ENCODE measurements around the gene CEP63. TPM values are rescaled to one million over a fixed set of nuclear protein-coding genes. Genes with fewer than 3 reads are reported as not detected.
A peak's percentile ranks its signal among the peaks of the same experiment; 100 is the strongest.

Gene CEP63
- total RNA-seq (2014; rRNA removed; shearing (Covaris generic)) = 22.8 and 36.1 TPM in 2 replicates

GRCh38 chr3:134485718-134486576, at the start of gene CEP63, which contains the start of gene ANAPC13:
CEP63 (plus strand) TSS chr3:134486057; CDS start chr3:134495321, 9,264 bp downstream.
ANAPC13 (minus strand) TSS chr3:134485985; CDS start chr3:134482904, 3,081 bp downstream.
- Histone ChIP-seq H3K4me3 (peak within 1 kb of the TSS; percentile 86), H3K9me3 (replicated peaks) (no peaks in the 10 kb centered on the region), H3K27ac (peak within 1 kb of the TSS; percentile 94), H3K4me1 (peaks cover 4% of the 10 kb centered on the region; the same call in 1 of the 2 replicates), H3K36me3 (peaks cover 12% of the 10 kb centered on the region; the same call in 1 of the 2 replicates), H3K27me3 (no peaks in the 10 kb centered on the region)
- DNase-seq = peak; percentile 98

DNA sequence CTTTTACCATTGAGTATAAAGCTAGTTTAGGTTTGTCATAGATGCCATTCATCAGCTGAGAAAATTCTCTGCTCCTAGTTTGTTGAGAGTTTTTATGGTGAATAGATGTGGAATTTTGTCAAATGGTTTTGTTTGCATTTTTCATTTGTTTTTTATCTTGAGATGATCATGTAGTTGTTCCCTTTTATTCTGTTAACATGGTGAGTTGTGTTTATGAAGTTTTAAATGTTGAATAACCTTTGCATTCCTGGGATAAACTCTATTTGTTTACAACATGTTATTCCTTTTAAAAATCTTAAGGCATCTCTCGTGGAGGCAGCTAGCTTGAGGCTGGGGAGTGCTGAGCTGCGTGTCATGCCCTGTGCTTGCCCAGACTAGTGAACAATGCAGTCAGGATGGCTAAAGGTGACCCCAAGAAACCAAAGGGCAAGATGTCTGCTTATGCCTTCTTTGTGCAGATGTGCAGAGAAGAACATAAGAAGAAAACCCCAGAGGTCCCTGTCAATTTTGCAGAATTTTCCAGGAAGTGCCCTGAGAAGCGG, 48.6 kb upstream of the CEP63 start:
- peaks cover 4% of the 10 kb centered on the region for H3K27me3 ChIP-seq
- H3K4me3 ChIP-seq = no peak overlapping the region
- H3K4me1 ChIP-seq = no peaks in the 10 kb centered on the region
- no peaks in the 10 kb centered on the region for H3K36me3 ChIP-seq
- no peaks in the 10 kb centered on the region for H3K9me3 ChIP-seq (replicated peaks)
- no peak overlapping the region for H3K27ac ChIP-seq
- no peak for DNase-seq

DNA sequence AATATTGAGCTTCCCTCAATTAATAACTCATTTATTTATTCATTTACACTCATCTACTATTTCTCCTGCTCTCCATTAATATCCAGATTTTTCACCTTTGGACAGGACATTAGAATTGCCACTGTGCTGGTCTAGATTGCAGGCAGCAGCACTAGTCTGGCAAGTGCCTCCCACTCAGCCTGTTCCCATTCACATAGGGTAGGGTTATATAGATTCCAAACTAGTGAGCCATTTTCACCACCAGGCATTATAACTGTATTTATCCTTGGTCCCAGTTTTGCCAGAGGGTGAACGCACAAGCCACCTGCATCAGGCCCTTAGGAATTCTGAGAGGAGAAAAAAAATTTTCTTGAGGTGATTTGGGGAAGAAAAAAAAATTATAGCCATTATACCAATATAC, 44.5 kb upstream of the CEP63 start:
- Histone ChIP-seq H3K27ac (no peak overlapping the region), H3K4me3 (no peak overlapping the region), H3K4me1 (no peaks in the 10 kb centered on the region; the same call in 1 of the 2 replicates), H3K36me3 (no peaks in the 10 kb centered on the region; the same call in 1 of the 2 replicates), H3K9me3 (replicated peaks) (peaks cover 4% of the 10 kb centered on the region; the same call in 1 of the 2 replicates), H3K27me3 (peaks cover 8% of the 10 kb centered on the region)
- no peak for DNase-seq

- Histone ChIP-seq H3K27ac (no peak overlapping the region), H3K27me3 (peaks cover 8% of the 10 kb centered on the region), H3K4me1 (no peaks in the 10 kb centered on the region; the same call in 1 of the 2 replicates), H3K9me3 (replicated peaks) (peaks cover 4% of the 10 kb centered on the region; the same call in 1 of the 2 replicates), H3K36me3 (no peaks in the 10 kb centered on the region; the same call in 1 of the 2 replicates), H3K4me3 (no peak overlapping the region)
- no peak for DNase-seq
These were observed 44.0 kb upstream of the CEP63 start for GRCh38 chr3:134441821-134442220.

GRCh38 chr3:134445095-134445494, 40.8 kb upstream of the CEP63 start:
- H3K27me3 ChIP-seq = peaks cover 3% of the 10 kb centered on the region; the same call in 1 of the 2 replicates
- H3K36me3 ChIP-seq = no peaks in the 10 kb centered on the region; the same call in 1 of the 2 replicates
- H3K27ac ChIP-seq = no peak overlapping the region
- no peak for DNase-seq
- no peak overlapping the region for H3K4me3 ChIP-seq
- H3K4me1 ChIP-seq = no peaks in the 10 kb centered on the region; the same call in 1 of the 2 replicates
- peaks cover 4% of the 10 kb centered on the region; the same call in 1 of the 2 replicates for H3K9me3 ChIP-seq (replicated peaks)

DNA sequence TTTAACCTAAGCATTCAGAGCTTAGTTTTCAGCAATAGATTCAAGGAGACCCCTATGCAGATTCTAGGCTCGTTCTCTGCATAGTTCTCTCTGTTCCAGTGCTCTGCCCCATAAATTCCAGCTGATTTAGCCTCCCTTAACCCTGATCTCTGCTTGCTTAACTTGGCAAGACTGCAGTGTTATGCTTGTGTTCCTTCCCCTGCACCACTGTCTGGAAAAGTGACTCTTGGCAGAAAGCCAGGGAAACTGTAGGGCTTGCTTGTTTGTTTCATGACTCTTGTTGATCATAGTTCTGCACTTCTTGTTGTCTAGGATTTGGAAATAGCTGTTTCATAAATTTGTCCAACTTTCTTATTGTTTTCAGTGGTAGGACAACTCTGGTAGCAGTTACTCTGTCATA, 40.2 kb upstream of the CEP63 start:
- Histone ChIP-seq H3K9me3 (replicated peaks) (peaks cover 4% of the 10 kb centered on the region; the same call in 1 of the 2 replicates), H3K4me1 (no peaks in the 10 kb centered on the region; the same call in 1 of the 2 replicates), H3K27me3 (peaks cover 3% of the 10 kb centered on the region; the same call in 1 of the 2 replicates), H3K4me3 (no peak overlapping the region), H3K36me3 (no peaks in the 10 kb centered on the region; the same call in 1 of the 2 replicates), H3K27ac (no peak overlapping the region)
- DNase-seq = peak in 1 of 2 experiments; percentile 13

DNA sequence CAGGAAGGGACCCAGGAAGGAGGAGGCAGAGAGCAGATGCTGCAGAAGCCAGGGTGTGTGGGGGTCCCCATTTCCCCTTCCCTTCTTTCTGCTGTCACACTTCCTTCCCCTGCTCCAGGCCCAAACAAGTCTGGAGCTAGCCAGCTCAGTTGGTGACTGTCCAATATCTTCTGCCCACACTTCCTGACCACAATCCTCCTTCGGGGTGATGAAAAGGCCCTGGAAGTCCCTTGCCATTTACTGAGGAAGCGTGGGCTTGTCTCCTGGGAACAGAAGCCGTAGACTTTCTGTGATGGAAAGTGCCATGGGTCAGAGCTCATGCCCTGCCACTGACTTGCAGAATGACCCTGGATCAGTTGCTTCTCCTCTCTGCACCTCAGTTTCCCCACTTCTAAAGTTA, 39.1 kb upstream of the CEP63 start:
- Histone ChIP-seq H3K36me3 (no peaks in the 10 kb centered on the region; the same call in 1 of the 2 replicates), H3K4me3 (no peak overlapping the region), H3K27ac (no peak overlapping the region), H3K27me3 (0 out of 2 replicates have a peak, but pooled peaks cover 3% of the 10 kb centered on the region), H3K4me1 (no peaks in the 10 kb centered on the region; the same call in 1 of the 2 replicates), H3K9me3 (replicated peaks) (peaks cover 4% of the 10 kb centered on the region; the same call in 1 of the 2 replicates)
- DNase-seq = no peak

GRCh38 chr3:134447351-134447750, 38.5 kb upstream of the CEP63 start:
- Histone ChIP-seq H3K4me3 (no peak overlapping the region), H3K36me3 (no peaks in the 10 kb centered on the region; the same call in 1 of the 2 replicates), H3K27me3 (0 out of 2 replicates have a peak, but pooled peaks cover 3% of the 10 kb centered on the region), H3K27ac (no peak overlapping the region), H3K4me1 (no peaks in the 10 kb centered on the region; the same call in 1 of the 2 replicates), H3K9me3 (replicated peaks) (peaks cover 4% of the 10 kb centered on the region; the same call in 1 of the 2 replicates)
- DNase-seq = no peak

- Histone ChIP-seq H3K9me3 (replicated peaks) (peaks cover 4% of the 10 kb centered on the region; the same call in 1 of the 2 replicates), H3K27me3 (0 out of 2 replicates have a peak, but pooled peaks cover 3% of the 10 kb centered on the region), H3K4me3 (no peak overlapping the region), H3K4me1 (no peaks in the 10 kb centered on the region; the same call in 1 of the 2 replicates), H3K27ac (no peak overlapping the region), H3K36me3 (no peaks in the 10 kb centered on the region; the same call in 1 of the 2 replicates)
- DNase-seq = no peak
These were observed 37.2 kb upstream of the CEP63 start for GRCh38 chr3:134448664-134449063.

GRCh38 chr3:134449277-134449676, 36.6 kb upstream of the CEP63 start:
- Histone ChIP-seq H3K4me1 (no peaks in the 10 kb centered on the region; the same call in 1 of the 2 replicates), H3K27me3 (peaks cover 3% of the 10 kb centered on the region; the same call in 1 of the 2 replicates), H3K27ac (no peak overlapping the region), H3K9me3 (replicated peaks) (peaks cover 4% of the 10 kb centered on the region; the same call in 1 of the 2 replicates), H3K36me3 (no peaks in the 10 kb centered on the region; the same call in 1 of the 2 replicates), H3K4me3 (no peak overlapping the region)
- peak; percentile 43 to 52 for DNase-seq

GRCh38 chr3:134449951-134450350, 35.9 kb upstream of the CEP63 start:
- peaks cover 3% of the 10 kb centered on the region; the same call in 1 of the 2 replicates for H3K9me3 ChIP-seq (replicated peaks)
- no peaks in the 10 kb centered on the region for H3K4me1 ChIP-seq
- no peaks in the 10 kb centered on the region; the same call in 1 of the 2 replicates for H3K36me3 ChIP-seq
- H3K27ac ChIP-seq = no peak overlapping the region
- no peak for DNase-seq
- no peak overlapping the region for H3K4me3 ChIP-seq
- no peaks in the 10 kb centered on the region; the same call in 1 of the 2 replicates for H3K27me3 ChIP-seq

DNA sequence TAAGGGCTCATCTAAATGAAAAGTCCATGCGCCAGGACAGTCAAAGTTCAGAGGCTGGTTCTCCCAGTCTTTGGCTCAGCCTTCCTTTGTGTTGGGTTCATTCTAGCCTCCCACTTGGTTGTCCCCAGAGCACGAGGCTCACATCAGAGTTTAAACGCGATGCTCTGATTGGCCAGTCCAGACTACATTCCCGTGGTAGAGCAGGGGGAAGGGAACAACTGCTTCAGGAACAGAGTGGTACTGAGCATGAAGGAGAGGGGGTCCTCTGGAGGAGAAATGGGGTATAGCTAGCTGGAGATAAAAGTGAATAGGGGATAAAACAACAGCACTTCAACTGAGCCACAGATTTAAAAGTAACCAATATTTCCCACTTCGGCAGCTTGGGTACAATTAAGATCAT, 32.2 kb upstream of the CEP63 start:
- peak; percentile 40 to 42 for DNase-seq
- H3K9me3 ChIP-seq (replicated peaks) = no peaks in the 10 kb centered on the region
- no peaks in the 10 kb centered on the region; the same call in 1 of the 2 replicates for H3K27me3 ChIP-seq
- H3K27ac ChIP-seq = no peak overlapping the region
- H3K4me3 ChIP-seq = no peak overlapping the region
- H3K4me1 ChIP-seq = no peaks in the 10 kb centered on the region
- H3K36me3 ChIP-seq = no peaks in the 10 kb centered on the region

DNA sequence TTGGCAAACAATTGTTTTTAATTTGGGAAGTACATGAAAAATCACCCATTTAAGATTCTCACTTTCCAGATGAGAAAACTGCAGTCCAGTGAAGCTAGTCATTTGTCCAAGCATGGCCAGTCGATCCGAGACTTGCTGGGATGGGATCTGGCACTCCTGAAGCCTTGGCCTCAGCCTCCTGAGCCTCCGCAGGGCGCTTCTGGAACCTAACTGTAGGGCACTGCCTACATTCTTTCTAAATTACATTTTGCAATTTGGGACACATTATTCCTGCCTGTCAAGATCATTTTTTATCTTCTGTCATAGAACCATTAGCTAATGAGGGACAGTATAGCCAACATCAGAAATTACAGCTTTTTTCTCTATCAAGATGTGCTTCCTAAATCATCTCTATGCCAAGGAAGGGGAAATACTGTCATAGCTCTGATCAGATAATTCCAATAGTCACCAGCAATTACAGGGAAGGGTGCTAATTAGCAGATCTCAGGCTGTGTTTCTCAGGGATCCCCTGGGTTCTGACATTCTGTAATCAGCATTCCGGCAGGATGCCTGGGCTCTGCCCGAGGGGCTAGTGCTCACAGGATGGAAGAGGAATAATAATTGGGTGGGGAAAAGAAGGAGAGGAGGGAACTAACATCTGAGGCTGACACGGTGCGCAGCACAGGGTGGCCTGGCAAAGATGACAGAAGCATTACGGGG, 28.3 kb upstream of the CEP63 start:
- Histone ChIP-seq H3K36me3 (no peaks in the 10 kb centered on the region), H3K4me3 (no peak overlapping the region), H3K27ac (no peak overlapping the region)

More for the DNA sequence above, 28.3 kb upstream of the CEP63 start:
- H3K4me1 ChIP-seq = peaks cover 9% of the 10 kb centered on the region
- H3K9me3 ChIP-seq (replicated peaks) = no peaks in the 10 kb centered on the region
- no peak for DNase-seq
- no peaks in the 10 kb centered on the region; the same call in 1 of the 2 replicates for H3K27me3 ChIP-seq

All from SJCRH30 (cell line).